ENCODE measurements around the gene KIRREL3.

KIRREL3 gene

DNA sequence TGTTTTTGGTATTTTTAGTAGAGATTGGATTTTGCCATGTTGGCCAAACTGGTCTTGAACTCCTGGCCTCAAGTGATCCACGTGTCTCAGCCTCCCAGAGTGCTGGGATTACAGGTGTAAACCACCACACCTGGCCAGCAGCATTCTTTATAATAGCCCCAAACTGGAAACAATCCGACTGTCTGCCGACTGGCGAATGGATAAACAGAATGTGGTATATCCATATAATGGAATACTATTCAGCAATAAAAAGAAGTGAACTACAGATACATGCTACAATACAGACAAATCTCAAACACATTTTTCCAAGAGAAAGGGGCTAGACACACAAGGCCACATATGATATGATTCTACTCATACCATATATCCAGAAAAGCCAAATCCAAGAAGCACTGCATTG lies 493.8 kb downstream of the KIRREL3 start:
- DNase-seq (ENCODE audit: low read depth) = no peak

DNA sequence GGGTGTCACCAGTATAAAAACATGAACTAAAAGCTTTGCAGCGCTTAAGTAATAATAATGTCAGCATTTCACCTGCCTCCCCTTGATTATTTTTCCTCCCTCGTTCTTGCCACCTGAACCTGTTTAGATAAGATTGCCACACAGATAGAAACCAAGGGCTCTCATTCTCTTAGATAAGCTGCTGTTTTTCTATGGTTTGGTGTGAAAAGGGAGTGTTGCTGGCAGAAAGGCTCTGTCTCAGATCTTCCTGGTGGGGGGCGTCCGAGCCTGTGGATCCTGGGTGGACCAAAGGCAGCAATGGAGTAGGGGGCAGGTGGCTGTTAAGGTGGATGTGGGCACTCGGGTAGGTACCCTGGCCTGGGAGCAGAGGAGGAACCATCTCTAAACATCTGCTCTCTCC lies 497.6 kb downstream of the KIRREL3 start:
- no peak for DNase-seq (ENCODE audit: low read depth)

DNA sequence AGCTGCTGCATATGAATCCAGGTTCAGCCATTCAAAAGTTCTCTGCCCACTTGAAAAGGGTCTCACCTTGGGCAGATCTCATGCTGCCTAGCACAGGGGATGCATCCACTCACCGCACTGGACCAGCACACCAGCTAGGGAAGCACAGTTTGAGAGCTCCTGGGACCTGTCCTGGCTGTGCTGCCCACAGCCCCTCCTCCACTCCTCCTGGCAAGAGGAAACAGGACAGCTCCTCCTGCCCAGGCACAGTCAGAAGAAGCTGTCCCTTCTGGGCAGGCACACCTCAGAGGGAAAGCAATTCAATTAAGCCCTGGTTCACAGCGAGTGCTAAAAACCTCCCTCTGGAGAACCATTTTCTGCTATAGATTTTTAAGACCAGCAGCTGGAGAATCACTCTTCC lies 498.4 kb downstream of the KIRREL3 start:
- DNase-seq (ENCODE audit: low read depth) = no peak

DNA sequence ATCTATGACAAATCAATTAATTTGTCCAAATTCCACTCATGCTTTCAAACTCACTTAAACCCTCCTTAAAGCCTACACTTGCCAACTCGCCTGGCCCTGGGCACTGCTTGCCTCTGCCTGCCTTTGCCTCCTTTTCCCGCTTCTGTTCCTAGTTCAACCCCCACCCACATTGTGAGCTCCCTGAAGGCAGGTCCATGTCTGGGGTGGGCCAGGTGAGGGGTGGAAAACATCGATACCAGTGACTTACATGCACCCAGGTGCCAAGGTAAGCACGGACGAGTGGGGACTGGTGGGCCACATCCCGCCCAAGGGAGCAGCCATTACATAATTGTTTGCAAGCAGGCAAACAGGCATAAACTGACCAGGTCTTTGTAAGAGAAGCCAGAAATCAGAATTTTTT lies 498.9 kb downstream of the KIRREL3 start:
- DNase-seq (ENCODE audit: low read depth) = no peak

DNA sequence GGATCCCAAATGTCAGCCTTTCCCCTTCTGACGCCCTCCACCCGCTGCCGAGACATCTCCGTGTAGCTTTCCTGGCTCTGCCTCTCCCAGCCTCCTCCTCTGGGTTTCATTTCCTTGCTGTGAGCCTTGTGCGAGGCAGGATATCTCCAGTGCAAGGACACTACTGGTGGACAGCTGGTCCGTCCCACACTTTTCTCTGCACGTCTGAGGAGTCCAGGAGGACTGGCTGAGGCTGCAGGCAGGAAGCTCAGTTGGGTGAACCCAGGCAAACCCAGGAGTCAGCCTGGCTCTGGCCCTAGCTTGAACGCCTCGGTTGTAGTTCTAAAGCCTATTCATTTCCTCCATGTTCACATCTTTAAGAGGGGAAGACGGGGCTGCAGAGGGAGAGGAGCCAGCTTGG lies 499.6 kb downstream of the KIRREL3 start:
- DNase-seq (ENCODE audit: low read depth) = no peak

DNA sequence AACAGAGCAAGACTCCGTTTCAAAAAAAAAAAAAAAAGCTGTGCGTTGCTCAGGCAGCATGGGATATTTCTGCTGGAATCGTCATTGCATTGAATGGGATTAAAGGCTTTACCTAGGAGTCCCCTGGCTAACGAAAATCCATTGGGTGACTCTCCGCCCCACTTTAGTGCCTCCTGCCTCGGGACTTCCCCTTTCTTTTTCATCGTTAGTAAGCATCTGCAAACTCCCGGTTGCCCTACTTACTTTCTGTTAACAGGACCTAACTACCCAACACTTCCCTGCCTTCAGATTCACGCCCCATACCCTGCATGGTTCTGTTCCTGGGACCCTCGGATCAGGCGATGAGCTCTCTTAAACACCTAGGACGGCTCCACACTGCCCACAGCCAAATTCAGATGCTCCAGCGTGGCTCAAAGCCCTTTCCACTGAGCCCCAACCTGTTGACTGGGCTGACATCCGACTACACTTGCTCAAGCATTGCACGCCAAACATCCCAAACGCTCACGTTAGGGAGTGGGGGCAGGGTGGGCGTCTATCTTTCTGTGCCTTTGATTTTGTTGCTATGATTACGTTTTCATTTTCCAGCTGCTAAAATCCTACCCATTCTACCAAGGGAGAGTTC lies 501.3 kb downstream of the KIRREL3 start:
- no peak for DNase-seq (ENCODE audit: low read depth)

DNA sequence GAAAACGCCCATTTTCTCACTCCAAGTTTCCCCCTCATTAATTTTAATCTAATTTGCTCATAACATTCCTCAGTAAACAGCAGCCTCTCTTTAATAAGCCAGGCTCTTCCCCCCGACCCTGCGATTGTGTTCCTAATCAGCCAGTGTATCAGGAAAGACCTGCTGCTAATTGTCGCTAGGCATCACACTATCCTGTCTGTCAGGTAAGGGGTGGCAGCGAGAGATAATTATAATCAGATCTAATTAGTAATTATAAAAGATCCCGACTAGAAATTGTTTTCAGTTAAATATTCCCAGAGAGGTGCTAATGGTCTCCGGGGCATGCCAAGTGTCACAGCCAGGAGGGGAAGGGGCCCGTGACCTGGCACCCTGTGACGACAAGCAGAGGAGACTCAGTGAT lies 502.3 kb downstream of the KIRREL3 start:
- DNase-seq (ENCODE audit: low read depth) = no peak

DNA sequence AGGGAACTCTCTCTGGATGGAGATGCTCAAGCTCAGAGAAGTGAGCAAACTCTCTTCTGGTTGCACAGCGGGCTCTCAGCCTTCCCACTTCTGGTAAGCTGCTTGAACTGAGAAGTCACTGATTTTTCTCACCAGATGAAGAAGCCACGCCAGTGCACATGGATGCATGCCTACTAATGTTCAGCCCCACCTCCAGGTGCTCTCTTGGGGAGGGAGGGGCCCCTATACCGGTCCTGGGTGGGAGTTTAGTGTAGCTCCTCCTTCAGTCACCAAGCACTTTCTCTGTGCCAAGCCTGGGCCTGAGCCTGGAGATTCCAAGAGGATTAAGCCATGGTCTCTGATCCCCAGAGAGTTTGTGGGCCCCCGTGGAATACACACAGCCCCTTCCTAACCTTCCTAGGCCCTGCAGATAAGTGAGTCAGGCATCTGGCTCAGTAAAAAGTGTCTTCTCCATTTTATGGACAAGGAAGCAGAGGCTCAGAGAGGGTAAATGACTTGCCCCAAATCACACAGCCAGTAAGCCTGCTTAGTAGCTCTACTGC lies 502.9 kb downstream of the KIRREL3 start:
- no peak for DNase-seq (ENCODE audit: low read depth)

DNA sequence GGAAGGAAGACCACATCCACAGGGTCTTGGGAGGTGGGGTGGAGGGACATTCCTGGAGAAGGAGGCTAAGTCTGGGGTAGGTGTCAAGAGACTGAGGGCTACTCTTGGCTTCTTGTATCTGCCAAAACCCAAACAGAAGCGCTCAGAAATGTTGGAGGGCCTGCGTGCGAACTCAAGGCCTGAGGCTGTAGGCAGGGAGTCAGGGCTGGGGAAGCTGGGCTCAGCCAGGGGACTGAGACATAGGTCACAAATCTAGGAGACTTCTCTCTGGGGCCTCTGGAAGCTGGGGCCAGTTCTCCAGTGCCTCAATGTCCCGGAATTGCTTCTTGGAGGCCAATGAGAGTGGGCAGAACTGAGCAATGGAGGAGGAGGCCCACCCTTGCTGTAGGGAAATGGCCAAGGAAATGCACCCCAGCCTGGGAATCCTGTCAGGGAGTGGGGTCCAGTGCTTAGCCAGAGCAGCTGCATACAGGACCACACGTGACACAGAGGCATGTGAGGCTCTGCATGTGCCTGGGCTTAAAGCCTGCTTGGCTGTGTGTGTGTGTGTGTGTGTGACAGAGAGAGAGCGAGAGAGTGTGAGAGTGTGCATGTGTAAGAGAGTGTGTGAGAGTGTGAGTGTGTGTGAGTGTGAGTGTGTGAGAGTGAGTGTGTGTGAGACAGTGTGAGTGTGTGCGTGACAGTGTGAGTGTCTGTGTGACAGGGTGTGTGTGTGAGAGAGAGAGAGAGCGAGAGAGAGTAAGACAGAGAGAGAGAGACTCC lies 503.8 kb downstream of the KIRREL3 start:
- DNase-seq (ENCODE audit: low read depth) = no peak

DNA sequence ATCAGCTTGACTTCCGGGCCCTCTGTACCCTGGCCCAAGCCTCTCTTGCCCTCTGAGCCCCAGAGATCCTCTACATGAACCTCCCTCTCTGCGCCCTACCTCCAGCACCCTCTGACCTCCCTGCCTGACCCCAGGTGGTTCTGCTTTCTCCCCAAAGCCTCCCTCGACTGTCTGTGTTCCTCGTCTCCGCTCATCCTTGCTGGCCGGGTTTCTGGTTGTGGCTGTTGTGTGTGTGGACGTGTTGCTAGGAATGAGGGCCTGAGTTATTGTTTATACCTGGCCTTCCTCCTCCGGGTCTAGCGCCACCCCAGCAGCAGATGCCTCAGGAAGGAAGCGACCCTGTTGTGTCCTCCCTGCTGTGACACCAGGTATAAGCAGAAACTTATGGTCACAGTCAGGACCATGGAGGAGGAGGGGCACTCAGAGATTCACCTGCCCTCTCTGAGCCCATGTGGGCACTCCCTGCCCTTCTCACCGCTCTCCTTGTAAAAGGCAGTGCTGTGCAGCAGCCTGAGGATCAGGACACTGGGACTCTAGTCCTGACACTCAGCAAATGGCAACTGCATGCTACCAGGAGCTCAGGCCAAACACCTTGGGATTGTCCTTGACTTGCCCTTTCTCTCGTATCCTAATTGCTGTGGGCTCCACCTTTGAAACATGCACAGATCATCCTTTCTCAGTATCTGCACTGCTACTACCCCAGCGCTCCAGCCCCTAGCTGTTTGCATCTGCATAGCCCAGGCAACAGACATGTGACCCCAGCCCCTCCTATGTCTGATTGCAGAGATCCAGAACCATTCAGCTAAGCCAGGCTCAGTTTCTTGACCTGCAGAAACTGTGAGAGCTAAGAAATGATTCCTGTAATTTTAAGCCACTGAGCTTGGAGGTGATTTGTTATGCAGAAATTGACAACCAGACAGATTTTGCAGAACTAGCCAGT lies 505.0 kb downstream of the KIRREL3 start:
- DNase-seq (ENCODE audit: low read depth) = no peak

DNA sequence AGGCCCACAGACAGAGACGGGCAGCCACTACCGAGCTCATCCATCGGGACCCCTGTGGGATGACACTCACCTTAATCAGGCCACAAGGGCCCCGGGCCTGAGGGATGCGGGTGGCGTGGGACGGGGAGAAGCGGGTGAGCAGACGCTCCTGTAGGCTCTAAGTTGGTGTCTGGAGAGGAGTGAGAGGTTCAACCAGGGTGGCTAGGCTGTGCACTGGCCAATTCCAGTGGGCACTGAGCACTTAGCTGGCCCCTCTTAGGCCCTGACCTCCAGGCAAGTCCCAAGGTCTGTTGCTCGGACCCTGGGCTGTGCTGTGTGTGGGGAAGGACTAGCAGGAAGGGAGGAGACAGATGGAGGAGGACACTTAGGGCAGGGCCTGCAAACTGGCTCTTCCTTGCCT lies 505.7 kb downstream of the KIRREL3 start:
- no peak for DNase-seq (ENCODE audit: low read depth)

DNA sequence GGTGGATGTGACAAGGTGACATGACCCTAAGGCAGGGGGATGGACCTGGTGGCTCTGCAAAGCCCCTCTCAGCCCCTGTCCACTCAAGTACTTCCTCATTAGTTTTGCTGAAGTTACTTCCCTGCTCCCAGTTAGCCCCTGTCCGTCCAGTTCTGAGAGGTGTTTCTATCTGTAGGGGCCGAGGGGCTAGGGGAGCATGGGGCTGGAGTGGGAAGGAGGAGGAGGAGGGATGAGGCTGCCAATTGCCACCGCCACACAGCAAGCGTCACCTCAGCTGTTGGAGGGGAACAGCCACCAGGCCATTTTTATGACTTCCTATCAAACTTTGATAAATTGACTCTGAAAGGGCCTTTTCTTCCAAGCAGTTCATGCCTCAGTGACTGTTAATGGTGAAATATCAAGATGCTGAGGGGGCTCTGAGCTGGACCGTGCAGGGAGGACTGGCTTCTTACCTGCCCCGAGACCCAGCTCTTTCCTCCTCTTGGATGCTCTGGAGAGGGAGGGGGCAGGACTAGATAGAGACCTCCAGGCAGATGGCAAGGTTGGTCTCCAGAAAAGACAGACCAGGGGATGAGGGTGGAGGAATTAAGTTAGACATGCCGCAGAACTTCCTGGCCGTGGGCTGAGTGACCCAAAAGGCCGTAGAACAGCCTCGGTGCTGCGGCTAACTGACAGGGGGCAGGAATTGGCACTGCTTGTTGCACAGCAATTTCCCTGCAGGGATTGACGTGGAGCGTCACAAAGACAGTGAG lies 508.1 kb downstream of the KIRREL3 start:
- no peak for DNase-seq (ENCODE audit: low read depth)

DNA sequence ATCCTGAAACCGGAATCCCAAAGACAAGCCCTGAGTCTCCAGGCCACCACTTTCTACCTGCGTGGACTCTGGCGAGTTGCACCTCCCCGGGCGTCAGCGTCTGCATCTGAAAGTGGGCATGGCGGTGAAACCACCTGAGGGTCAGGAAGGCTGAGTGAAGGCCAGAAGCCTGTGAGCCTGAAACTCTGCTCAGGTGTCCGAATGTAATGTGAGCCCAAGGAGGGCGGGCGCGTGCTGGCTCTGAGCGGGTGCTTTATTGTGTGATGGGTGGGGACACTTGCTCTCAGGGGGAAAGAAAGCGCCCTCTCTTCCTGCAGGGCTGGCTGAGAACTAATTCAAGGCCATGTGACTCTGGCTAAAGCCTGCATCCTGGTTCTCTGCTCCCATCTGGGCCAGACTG lies 509.5 kb downstream of the KIRREL3 start:
- DNase-seq (ENCODE audit: low read depth) = no peak

DNA sequence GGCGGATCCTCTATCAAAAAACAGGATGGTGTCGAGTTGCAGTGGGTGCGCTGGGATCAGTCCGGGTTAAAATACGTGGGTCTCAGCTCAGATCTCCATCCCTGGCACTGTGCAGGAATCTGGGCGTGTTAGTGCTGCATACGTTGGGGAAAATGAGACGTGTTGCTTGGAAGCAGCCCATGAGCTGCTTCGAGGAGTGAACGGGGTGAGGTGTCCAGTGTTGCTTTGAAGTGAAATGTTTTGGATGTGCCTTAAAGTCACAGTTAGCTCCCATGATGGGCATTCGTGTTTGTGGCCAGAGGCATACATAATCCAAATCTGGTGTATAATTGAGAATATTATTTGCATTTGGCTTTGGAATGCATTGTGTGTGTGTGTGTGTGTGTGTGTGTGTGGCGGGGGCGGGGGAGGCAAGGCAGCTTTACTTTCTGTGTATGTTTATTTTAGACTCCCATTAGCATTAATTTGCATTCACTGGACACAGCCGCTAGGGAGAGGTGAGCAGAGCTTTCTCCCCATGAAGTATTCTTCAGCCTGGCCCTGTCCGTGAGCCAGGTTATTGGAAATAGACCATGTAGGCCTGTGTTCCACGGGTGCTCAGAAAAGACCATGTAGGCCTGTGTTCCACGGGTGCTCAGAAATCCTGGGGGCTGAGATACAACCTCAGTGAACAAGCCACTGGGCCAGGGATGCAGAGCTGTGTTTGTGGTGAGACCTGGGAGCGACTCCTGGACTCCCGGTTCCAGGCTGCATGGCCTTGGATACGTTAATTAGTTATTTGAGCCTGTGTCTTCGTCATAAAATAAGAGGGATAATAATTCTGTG lies 510.5 kb downstream of the KIRREL3 start:
- DNase-seq (ENCODE audit: low read depth) = no peak

DNA sequence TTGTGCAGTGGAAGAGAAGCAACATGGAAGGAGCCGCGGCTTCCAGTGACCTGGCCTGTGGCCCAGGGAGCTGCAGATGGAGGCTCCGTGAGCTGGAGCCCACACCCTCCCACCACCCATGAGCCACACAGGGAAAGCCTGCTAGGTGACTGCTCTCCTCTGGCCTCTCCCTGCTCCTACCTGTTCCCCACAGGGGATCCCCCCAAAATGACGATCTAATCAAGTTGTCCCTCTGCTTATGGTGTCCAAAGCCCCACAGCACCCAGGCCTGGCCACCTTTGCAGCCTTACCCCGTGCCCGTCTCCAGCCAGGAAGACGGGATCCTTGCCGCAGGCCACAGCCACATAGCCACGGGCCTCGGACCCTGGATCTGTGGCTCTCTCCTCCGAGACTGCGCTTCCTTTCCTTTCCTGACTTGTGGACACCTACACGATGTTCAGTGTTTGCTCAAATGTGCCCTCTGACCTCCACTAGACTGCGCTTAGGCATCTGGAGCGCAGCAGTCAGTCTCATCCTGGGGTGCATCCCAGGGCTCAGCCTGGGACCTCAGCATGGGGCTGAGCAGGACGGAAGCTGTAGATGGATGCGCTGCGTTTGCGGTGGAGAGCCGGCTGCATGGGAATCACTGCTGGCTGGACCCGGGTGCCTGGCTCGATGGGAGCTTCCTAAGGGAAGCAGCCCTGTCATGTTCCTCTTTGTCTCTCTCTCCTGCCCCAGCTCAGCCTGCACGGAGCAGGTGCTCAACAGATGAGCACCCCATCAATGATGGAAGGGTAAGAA lies 511.8 kb downstream of the KIRREL3 start:
- no peak for DNase-seq (ENCODE audit: low read depth)

DNA sequence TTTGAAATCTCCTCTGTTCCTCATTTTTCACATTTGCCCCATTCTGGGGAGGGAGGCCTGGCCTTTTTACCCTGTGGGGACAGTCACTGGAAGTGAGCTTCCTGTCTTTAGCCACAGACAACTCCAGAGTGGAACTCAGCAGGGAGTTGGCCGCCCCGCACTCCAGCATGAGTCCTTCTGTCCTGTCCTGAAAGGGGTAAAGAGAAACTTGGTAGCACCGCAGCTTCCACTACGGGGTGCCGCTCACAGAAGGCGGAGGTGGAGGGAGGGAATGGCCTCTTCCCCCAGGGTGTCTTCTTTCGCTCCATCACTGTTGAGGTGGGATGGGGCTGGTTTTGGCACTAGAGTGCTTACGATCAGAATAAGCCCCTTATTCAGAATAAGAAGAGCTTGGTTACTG lies 512.9 kb downstream of the KIRREL3 start:
- DNase-seq (ENCODE audit: low read depth) = no peak

DNA sequence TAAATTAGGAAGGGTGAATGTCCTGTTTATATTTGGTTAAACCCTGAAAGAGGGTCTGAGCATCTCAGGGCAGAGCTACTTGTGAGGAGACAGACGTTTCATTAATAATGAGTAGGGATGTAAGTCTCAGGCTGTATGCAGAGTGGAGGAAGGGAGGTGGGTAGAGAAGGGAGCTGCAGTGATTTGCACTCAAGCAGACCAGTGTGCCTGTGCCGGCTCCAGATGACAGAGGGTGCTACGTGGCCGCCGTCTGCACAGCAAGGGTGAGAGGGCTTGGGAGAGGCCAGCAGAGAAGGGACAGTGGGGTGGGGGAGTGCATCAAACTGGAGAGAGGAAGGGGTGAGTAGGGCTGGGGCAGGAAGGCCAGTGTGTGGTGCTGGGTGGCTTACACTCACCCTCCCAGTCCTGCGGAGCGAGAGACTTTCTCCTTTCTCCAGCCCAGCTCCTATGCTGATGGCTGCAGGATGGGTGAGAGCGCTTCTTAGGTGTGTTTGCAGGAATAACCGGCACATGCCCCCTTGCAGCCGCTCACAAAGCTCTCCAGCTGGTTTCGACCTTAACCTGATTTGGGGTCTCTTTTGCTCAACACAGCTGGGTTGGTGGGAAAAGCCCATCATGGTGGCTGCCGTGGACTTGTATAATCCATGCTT lies 514.5 kb downstream of the KIRREL3 start:
- DNase-seq (ENCODE audit: low read depth) = no peak

DNA sequence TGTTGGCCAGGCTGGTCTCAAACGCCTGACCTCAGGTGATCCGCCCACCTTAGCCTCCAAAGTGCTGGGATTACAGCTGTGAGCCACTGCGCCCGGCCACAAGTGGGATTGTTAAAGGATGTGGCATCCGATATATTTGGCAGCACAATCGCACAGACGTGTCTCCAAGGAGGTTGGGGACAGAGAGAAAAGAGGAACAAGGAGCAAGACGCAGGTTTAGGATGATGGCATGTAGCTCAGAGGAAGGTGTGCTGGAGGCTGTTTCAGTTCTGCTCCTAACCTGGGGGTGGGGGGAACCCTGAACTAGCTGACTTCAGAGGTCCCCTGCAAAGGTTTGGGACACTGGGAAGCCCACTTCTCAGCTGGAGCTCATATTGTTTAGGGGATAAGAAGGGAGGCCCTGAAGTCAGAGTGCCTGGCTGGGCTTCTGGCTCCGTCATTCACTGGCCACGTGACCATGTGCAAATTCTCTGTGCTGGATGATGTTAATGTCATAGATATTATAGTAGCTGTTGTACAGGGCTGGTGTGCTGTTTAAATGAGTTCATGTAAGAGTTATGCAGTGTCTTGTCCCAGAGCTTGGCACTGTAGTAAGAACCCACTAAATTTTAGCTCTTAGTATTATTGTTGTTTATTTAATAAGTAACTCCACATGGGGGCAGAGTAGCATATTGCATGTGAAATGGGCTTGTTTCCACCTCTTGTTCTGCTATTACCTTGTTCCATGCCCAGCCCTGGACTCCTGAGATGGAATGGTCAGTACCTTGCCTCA lies 515.4 kb downstream of the KIRREL3 start:
- no peak for DNase-seq (ENCODE audit: low read depth)

DNA sequence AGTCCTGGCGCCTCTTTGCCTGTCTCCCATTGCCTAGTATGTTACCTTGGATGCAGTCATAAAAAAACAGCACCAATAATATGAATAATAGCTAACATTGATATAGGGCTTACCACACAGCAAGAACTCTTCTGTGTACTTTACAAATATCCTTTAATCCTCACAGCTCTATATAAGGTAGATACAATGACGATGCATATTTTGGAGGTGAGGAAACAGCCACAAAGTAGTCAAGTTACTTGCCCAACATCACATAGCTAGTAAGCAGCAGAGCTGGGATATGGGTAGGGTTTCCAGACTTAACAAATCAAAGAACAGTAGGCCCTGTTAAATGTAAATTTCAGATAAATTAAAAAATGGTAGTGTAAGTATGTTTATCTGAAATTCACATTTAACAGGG lies 516.3 kb downstream of the KIRREL3 start:
- DNase-seq (ENCODE audit: low read depth) = peak; percentile 11

Measured in HS-27A (cell line).